Measurements from ENCODE around the gene KMO.

GRCh38 chr1:241630476-241630875, 98.3 kb downstream of the KMO start:
- no peak for TF ChIP-seq EZH2 (IDR thresholded peaks at IDR 0.05; ENCODE audit: insufficient read depth, poor library complexity, severe bottlenecking)
- TF ChIP-seq EZH2phosphoT487 (IDR thresholded peaks at IDR 0.05; ENCODE audit: insufficient read depth, low read depth) = no peak
